Stimulated activated CD4-positive, alpha-beta T cell treated with anti-CD3 and anti-CD28 coated beads, Interleukin-1b, Interleukin-23, amount 100 ng/mL, for 1 hour (primary cell): ENCODE data around the gene S100A5.
"Not testable (repeated sequence)": the region's sequence is repeated elsewhere in the genome, so short reads cannot be mapped to it uniquely, and the experiment has no call there.

Experiments
- DNase-seq, 2 donors: peaks; one replicate each; pipeline ENCODE4 v3.0.0-alpha.2; 2020; ENCODE audit warnings: low read depth in 2 of 2

The S100A5 gene

GRCh38 chr1:153566414-153567371 lies 26.0 kb upstream of the S100A5 start:
- DNase-seq: peak; percentile 68 to 84

GRCh38 chr1:153565529-153566374 lies 25.0 kb upstream of the S100A5 start, which contains the start of gene S100A2:
Gene S100A2 (minus strand): TSS chr1:153565844. CDS start chr1:153563877, 1,967 bp downstream.
- no peak for DNase-seq

- DNase-seq: no peak
Measured at GRCh38 chr1:153563991-153564390, 23.3 kb upstream of the S100A5 start.

GRCh38 chr1:153563483-153563901 lies 22.8 kb upstream of the S100A5 start:
- no peak for DNase-seq

GRCh38 chr1:153562021-153562420 lies 21.3 kb upstream of the S100A5 start:
- not testable (repeated sequence) for DNase-seq

- no peak for DNase-seq
Measured at GRCh38 chr1:153561466-153561985, 20.8 kb upstream of the S100A5 start.

- no peak for DNase-seq
Measured at GRCh38 chr1:153560771-153561465, 20.2 kb upstream of the S100A5 start.

- DNase-seq: no peak
Measured at GRCh38 chr1:153560241-153560640, 19.5 kb upstream of the S100A5 start.

GRCh38 chr1:153557877-153558276 lies 17.1 kb upstream of the S100A5 start:
- no peak for DNase-seq

- no peak for DNase-seq
Measured at GRCh38 chr1:153556348-153556747, 15.6 kb upstream of the S100A5 start.

- no peak for DNase-seq
Measured at GRCh38 chr1:153553830-153554541, 13.3 kb upstream of the S100A5 start.

GRCh38 chr1:153553096-153553495 lies 12.4 kb upstream of the S100A5 start:
- no peak for DNase-seq

- DNase-seq: no peak
Measured at GRCh38 chr1:153552335-153552734, 11.6 kb upstream of the S100A5 start.

- no peak for DNase-seq
Measured at GRCh38 chr1:153550827-153551500, 10.2 kb upstream of the S100A5 start.

GRCh38 chr1:153550398-153550758 lies 9.6 kb upstream of the S100A5 start:
- no peak for DNase-seq

- DNase-seq: no peak
Measured at GRCh38 chr1:153549741-153550397, 9.1 kb upstream of the S100A5 start.

GRCh38 chr1:153548722-153549688 lies 8.3 kb upstream of the S100A5 start, which contains the start of gene S100A3:
Gene S100A3 (minus strand): TSS chr1:153549258. CDS start chr1:153548485, 773 bp downstream.
- DNase-seq: no peak
